Measurements from ENCODE around the gene MLF2.

DNA sequence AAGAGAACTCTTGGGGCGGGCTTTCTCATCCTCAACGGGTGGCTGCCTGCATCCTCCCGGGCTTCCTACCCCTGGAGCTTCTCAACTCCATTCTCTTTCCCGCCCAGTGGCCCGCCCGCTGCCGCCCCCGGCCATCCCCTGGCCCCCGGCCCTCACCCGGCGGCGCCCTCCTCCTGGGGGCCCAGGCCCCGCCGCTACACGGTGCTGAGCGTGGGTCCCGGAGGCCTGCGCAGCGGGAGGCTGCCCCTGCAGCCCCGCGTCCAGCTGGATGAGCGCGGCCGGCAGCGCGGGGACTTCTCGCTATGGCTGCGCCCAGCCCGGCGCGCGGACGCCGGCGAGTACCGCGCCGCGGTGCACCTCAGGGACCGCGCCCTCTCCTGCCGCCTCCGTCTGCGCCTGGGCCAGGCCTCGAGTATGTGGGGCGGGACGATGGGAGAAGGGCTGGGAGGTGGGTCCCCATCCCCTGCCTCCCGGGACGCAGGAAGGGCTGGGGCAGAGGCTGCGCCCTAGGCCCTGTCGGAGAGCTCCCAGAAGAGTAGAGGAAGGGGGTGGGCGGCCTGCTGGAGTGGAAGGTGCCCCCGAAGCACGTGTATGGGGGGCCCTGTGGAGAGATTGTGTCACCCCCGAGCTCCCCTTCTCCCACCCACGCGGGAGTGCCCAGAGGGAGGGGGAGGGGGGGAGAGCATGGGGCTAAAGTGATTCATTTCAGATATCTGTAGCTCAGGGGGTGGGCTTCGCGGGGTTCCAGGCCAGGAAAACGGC lies 20.8 kb upstream of the MLF2 start:
- TF ChIP-seq MAX (IDR thresholded peaks at IDR 0.05; ENCODE audit: low read depth, low read length) = no peak
- TF ChIP-seq, protein P1, sequence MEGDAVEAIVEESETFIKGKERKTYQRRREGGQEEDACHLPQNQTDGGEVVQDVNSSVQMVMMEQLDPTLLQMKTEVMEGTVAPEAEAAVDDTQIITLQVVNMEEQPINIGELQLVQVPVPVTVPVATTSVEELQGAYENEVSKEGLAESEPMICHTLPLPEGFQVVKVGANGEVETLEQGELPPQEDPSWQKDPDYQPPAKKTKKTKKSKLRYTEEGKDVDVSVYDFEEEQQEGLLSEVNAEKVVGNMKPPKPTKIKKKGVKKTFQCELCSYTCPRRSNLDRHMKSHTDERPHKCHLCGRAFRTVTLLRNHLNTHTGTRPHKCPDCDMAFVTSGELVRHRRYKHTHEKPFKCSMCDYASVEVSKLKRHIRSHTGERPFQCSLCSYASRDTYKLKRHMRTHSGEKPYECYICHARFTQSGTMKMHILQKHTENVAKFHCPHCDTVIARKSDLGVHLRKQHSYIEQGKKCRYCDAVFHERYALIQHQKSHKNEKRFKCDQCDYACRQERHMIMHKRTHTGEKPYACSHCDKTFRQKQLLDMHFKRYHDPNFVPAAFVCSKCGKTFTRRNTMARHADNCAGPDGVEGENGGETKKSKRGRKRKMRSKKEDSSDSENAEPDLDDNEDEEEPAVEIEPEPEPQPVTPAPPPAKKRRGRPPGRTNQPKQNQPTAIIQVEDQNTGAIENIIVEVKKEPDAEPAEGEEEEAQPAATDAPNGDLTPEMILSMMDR (IDR thresholded peaks at IDR 0.05; ENCODE audit: low read depth, low read length) = no peak
- TF ChIP-seq POLR2A (IDR thresholded peaks at IDR 0.05; ENCODE audit: extremely low read depth, insufficient read length) = no peak
- TF ChIP-seq MYC (IDR thresholded peaks at IDR 0.05; ENCODE audit: low read depth, low read length) = no peak
